GM19099 (cell line): Measurements from ENCODE around the gene F2RL3.

Experiments
- POLR2A ChIP-seq: IDR thresholded peaks from 3 replicates; pipeline ENCODE4 v1.6.1; 2011; ENCODE audit warnings: low read depth; ENCODE audit not compliant: insufficient read length; ENCODE audit errors: extremely low read depth

F2RL3 gene

GRCh38 chr19:16887353-16888265 is 1.2 kb upstream of the F2RL3 start:
- no peak for TF ChIP-seq POLR2A

DNA sequence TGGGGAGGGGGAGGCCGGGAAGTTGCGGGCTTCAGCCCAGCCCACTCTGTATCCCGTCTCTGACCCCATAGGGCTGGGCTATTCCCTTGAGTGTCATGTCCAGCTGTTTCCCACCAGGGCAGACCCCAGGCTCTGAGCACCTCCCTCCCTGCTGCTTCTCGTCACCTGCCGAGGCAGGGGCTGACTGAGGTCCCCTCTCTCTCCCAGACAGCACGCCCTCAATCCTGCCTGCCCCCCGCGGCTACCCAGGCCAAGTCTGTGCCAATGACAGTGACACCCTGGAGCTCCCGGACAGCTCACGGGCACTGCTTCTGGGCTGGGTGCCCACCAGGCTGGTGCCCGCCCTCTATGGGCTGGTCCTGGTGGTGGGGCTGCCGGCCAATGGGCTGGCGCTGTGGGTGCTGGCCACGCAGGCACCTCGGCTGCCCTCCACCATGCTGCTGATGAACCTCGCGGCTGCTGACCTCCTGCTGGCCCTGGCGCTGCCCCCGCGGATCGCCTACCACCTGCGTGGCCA is 625 bp downstream of the F2RL3 start:
- no peak for TF ChIP-seq POLR2A

GRCh38 chr19:16889883-16890460 is 1.2 kb downstream of the F2RL3 start:
- TF ChIP-seq POLR2A: no peak

DNA sequence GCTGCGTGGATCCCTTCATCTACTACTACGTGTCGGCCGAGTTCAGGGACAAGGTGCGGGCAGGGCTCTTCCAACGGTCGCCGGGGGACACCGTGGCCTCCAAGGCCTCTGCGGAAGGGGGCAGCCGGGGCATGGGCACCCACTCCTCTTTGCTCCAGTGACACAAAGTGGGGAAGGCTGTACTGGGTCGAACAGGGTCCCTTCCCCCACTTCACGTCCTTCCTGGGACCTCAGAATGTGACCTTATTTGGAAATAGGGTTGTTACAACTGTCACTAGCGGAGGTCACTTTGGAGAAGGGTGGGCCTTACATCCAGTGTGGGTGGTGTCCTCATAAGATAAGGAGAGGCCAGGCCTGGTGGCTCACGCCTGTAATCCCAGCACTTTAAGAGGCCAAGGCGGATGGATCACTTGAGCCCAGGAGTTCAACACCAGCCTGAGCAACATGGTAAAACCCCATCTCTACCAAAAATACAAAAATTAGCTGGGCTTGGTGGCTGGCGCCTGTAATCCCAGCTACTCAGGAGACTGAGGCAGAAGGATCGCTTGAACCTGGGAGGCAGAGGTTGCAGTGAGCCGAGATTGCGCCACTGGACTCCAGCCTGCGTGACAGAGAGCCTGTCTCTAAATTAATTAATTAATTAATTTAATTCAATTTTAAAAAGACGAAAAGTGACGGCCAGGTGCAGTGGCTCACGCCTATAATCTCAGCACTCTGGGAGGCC is 1.8 kb downstream of the F2RL3 start:
- no peak for TF ChIP-seq POLR2A

GRCh38 chr19:16891696-16892382 is 3.0 kb downstream of the F2RL3 start:
- TF ChIP-seq POLR2A: no peak

DNA sequence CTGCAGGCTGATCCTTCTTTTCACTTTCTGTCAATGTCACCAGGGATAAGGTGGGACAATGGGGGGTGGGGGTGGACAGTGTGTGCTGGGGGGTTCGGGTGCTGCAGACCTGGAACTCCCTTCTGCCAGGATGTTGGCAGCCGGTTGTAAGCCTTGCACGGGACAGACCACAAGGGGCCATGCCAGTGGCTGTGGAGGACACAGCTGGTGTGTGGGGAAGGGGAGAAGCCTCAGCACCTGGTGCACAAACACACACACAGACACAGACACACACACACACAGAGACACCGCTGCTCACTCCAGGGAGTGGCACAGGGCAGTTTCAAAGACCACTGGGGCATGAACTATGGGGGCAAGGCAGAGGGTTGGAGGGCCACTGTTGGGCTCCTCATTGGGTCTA is 3.6 kb downstream of the F2RL3 start:
- TF ChIP-seq POLR2A: no peak

- no peak for TF ChIP-seq POLR2A
Measured at GRCh38 chr19:16892868-16893685, 4.3 kb downstream of the F2RL3 start.

- TF ChIP-seq POLR2A: peak; percentile 21
Measured at GRCh38 chr19:16893686-16893989, 4.8 kb downstream of the F2RL3 start.

GRCh38 chr19:16894080-16894479 is 5.3 kb downstream of the F2RL3 start:
- TF ChIP-seq POLR2A: no peak

DNA sequence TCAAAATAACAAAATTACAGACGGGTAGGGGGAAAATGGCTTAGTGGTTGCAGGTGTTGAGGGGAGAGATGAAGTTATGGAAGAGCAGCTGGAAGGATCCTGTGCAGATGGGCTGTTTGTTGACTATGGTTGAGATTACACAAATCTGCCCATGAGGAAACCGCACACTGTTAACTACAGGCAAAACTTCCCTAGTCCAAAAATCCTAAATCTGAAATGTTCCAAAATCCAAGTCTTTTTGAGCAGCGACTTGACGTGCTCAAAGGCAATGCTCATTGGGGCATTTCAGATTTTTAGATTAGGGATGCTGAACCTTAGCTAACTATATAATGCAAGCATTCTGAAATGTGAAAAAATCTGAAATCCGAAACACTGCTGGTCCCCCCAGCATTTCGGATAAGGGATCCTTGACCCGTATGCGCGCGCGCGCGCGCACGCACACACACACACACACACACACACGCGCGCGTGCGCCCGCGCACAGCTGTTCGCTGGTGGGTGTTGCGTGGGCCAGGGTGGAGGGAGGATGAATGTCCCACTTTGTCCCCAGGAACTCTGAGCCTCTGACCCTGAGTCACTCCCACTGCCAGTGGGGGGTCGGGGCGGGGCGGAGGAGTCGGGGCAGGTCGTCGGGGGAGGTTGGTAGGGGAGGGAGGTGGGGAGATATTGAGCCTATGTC is 6.8 kb downstream of the F2RL3 start:
- no peak for TF ChIP-seq POLR2A

DNA sequence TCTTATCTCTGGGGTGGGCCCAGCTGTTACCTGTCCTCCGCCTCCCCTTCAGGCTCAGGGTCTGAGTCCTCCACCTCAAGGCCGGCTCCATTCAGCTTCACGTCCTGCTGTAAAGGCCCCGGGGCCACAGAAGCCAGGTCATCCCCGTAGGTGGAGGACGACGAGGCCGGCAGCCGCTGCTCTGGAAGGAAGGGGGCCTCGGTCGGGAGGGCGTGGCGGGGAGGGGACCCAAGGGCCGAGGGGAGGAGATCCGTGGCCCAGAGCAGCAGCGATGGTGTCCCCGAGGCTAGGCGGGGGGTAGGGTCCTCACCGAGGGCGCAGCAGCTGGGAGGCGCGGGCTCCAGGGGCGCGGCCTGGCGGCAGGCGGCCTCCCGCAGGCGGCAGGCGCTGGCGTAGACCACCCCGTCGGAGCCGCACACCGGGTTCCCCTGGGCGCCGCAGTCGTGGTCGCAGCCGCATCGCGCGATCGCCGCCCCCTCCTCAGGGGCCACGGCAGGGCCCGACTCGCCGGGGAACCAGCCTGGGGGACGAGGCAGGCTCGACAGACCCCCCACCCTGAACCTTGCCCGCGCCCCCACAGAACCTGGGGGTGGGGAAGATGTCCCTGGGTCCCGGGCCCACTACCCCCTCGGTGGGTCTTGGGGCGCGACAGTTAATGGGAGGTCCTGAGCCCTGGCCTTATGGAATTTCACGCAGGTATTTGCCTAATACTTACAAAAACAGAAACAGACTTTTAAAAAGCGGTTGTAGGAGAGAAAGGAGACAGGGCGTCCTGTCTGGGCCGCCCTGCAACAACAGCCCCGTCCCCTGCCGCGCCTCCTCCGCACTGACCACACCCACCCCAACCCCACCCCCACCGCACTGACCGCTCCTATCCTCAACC is 7.6 kb downstream of the F2RL3 start:
- no peak for TF ChIP-seq POLR2A

GRCh38 chr19:16897029-16897855 is 8.4 kb downstream of the F2RL3 start:
- peak; percentile 35 for TF ChIP-seq POLR2A

- TF ChIP-seq POLR2A: peak; percentile 5
Measured at GRCh38 chr19:16897856-16898161, 9.0 kb downstream of the F2RL3 start.
